ENCODE results near the gene LRRC23.
"Not testable (repeated sequence)": the region's sequence is repeated elsewhere in the genome, so short reads cannot be mapped to it uniquely, and the experiment has no call there.

LRRC23 gene

GRCh38 chr12:6865307-6865706 lies 39.3 kb upstream of the LRRC23 start:
- Histone ChIP-seq H3K4me1 (ENCODE audit: control insufficient read depth, insufficient read depth, low read depth, low read length) (peaks cover 16% of the 10 kb centered on the region), H3K36me3 (ENCODE audit: control insufficient read depth in 1 of 2, insufficient read depth in 2 of 2, low read depth in 1 of 2, low read length in 2 of 2) (peaks cover 74 to 75% of the 10 kb centered on the region in 2 experiments), H3K79me1 (replicated peaks; ENCODE audit: low read length, poor library complexity, severe bottlenecking) (peaks cover 10% of the 10 kb centered on the region)
- H3K23ac ChIP-seq (ENCODE audit: low read length in 2 of 2); H3K18ac ChIP-seq (ENCODE audit: low read depth in 1 of 2, low read length in 2 of 2); H3K9me3 ChIP-seq (ENCODE audit: control insufficient read depth, low read length); H2AFZ ChIP-seq (ENCODE audit: low read depth, low read length); H2BK15ac ChIP-seq (ENCODE audit: low read depth, poor library complexity, severe bottlenecking); H2BK5ac ChIP-seq (ENCODE audit: low read depth, low read length, poor library complexity, severe bottlenecking); H3K27ac ChIP-seq (ENCODE audit: low read length, poor library complexity, severe bottlenecking); DNase-seq; H4K91ac ChIP-seq (ENCODE audit: low read length); H3K14ac ChIP-seq (ENCODE audit: low read length in 2 of 2); H3K9ac ChIP-seq (ENCODE audit: low read length); H4K8ac ChIP-seq (ENCODE audit: low read length); H3K4me2 ChIP-seq (ENCODE audit: low read length, poor library complexity, severe bottlenecking); H3K4ac ChIP-seq (ENCODE audit: low read depth in 1 of 2, low read length in 2 of 2); H3K27me3 ChIP-seq (ENCODE audit: control insufficient read depth in 1 of 2, insufficient read depth in 1 of 2, low read length in 2 of 2); H2AK5ac ChIP-seq (ENCODE audit: low read length, severe bottlenecking); H2BK120ac ChIP-seq (ENCODE audit: low read depth, low read length); H3K4me3 ChIP-seq (ENCODE audit: insufficient read depth in 1 of 2, low read depth in 1 of 2, low read length in 2 of 2); H2BK12ac ChIP-seq (ENCODE audit: low read length in 2 of 2): not testable (repeated sequence)
- 77% methylated on average over 2 of the region's 5 CpGs for WGBS

- peak overlapping the region in 1 of 2 experiments; percentile 83 for H3K4me3 ChIP-seq (ENCODE audit: insufficient read depth in 1 of 2, low read depth in 1 of 2, low read length in 2 of 2)
- 82% methylated on average over 15 of the region's 19 CpGs for WGBS
- no peak overlapping the region for H2BK5ac ChIP-seq (ENCODE audit: low read depth, low read length, poor library complexity, severe bottlenecking)
- H3K4me2 ChIP-seq (ENCODE audit: low read length, poor library complexity, severe bottlenecking) = peak overlapping the region; percentile 87
- H4K91ac ChIP-seq (ENCODE audit: low read length) = no peak overlapping the region
- H3K18ac ChIP-seq (ENCODE audit: low read depth in 1 of 2, low read length in 2 of 2) = peak overlapping the region in 1 of 2 experiments; percentile 88
- H3K79me1 ChIP-seq (replicated peaks; ENCODE audit: low read length, poor library complexity, severe bottlenecking) = peaks cover 10% of the 10 kb centered on the region
- H2BK12ac ChIP-seq (ENCODE audit: low read length in 2 of 2) = peak overlapping the region in 1 of 2 experiments; percentile 57
- peak overlapping the region; percentile 10 for H2AK5ac ChIP-seq (ENCODE audit: low read length, severe bottlenecking)
- no peak overlapping the region for H2BK120ac ChIP-seq (ENCODE audit: low read depth, low read length)
- DNase-seq = no peak
- H3K9me3 ChIP-seq (ENCODE audit: control insufficient read depth, low read length) = no peaks in the 10 kb centered on the region
- H2AFZ ChIP-seq (ENCODE audit: low read depth, low read length) = peak overlapping the region; percentile 78
- H3K23ac ChIP-seq (ENCODE audit: low read length in 2 of 2) = peak overlapping the region in 1 of 2 experiments; percentile 96
- H3K27ac ChIP-seq (ENCODE audit: low read length, poor library complexity, severe bottlenecking) = no peak overlapping the region
- peaks cover 73 to 75% of the 10 kb centered on the region in 2 experiments for H3K36me3 ChIP-seq (ENCODE audit: control insufficient read depth in 1 of 2, insufficient read depth in 2 of 2, low read depth in 1 of 2, low read length in 2 of 2)
- H3K4me1 ChIP-seq (ENCODE audit: control insufficient read depth, insufficient read depth, low read depth, low read length) = peaks cover 22% of the 10 kb centered on the region
- peak overlapping the region in 1 of 2 experiments; percentile 55 for H3K4ac ChIP-seq (ENCODE audit: low read depth in 1 of 2, low read length in 2 of 2)
- peak overlapping the region in 1 of 2 experiments; percentile 91 for H3K14ac ChIP-seq (ENCODE audit: low read length in 2 of 2)
- H2BK15ac ChIP-seq (ENCODE audit: low read depth, poor library complexity, severe bottlenecking) = no peak overlapping the region
- no peaks in the 10 kb centered on the region for H3K27me3 ChIP-seq (ENCODE audit: control insufficient read depth in 1 of 2, insufficient read depth in 1 of 2, low read length in 2 of 2)
- peak overlapping the region; percentile 91 for H3K9ac ChIP-seq (ENCODE audit: low read length)
- no peak overlapping the region for H4K8ac ChIP-seq (ENCODE audit: low read length)
These were observed 38.3 kb upstream of the LRRC23 start for GRCh38 chr12:6866163-6866919.

DNA sequence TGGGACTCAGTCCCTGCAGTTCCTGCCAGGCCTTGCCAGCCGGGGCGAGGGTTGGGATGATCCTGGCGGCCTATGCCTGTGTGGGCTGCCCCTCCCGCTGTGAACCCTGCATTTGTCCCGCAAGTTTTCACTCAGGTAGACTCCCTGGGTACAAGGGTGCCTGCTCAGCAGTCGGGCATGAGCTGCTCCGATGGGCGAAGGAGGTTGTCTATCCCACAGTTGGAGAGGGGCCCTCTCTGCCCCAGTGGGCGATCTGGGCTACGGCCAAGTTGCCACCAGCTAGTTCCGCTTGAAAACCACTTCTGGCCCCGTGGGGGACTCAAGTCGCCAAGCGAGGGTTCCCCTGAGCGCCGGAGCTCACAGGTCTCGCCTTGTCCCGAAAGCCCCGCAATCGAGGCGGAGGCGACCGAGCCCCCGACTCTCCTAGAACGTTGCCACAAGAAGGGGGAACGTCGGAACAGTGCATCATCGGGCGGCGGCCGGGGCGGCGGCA lies 37.7 kb upstream of the LRRC23 start:
- H3K4me1 ChIP-seq (ENCODE audit: control insufficient read depth, insufficient read depth, low read depth, low read length) = peaks cover 26% of the 10 kb centered on the region
- 10% methylated on average over 33 of the region's 33 CpGs for WGBS
- peaks cover 7% of the 10 kb centered on the region for H3K79me1 ChIP-seq (replicated peaks; ENCODE audit: low read length, poor library complexity, severe bottlenecking)
- peak overlapping the region; percentile 48 to 83 for H3K4me3 ChIP-seq (ENCODE audit: insufficient read depth in 1 of 2, low read depth in 1 of 2, low read length in 2 of 2)
- H2AK5ac ChIP-seq (ENCODE audit: low read length, severe bottlenecking) = no peak overlapping the region
- DNase-seq = no peak
- H3K4me2 ChIP-seq (ENCODE audit: low read length, poor library complexity, severe bottlenecking) = peak overlapping the region; percentile 87
- H3K9ac ChIP-seq (ENCODE audit: low read length) = peak overlapping the region; percentile 91
- H2BK120ac ChIP-seq (ENCODE audit: low read depth, low read length) = no peak overlapping the region
- H3K27ac ChIP-seq (ENCODE audit: low read length, poor library complexity, severe bottlenecking) = peak overlapping the region; percentile 63
- H3K14ac ChIP-seq (ENCODE audit: low read length in 2 of 2) = peak overlapping the region in 1 of 2 experiments; percentile 91
- H3K23ac ChIP-seq (ENCODE audit: low read length in 2 of 2) = peak overlapping the region in 1 of 2 experiments; percentile 96
- H2BK5ac ChIP-seq (ENCODE audit: low read depth, low read length, poor library complexity, severe bottlenecking) = no peak overlapping the region
- peak overlapping the region in 1 of 2 experiments; percentile 57 for H2BK12ac ChIP-seq (ENCODE audit: low read length in 2 of 2)
- H3K18ac ChIP-seq (ENCODE audit: low read depth in 1 of 2, low read length in 2 of 2) = peak overlapping the region; percentile 23 to 88
- H2AFZ ChIP-seq (ENCODE audit: low read depth, low read length) = peak overlapping the region; percentile 78
- H4K8ac ChIP-seq (ENCODE audit: low read length) = peak overlapping the region; percentile 71
- H2BK15ac ChIP-seq (ENCODE audit: low read depth, poor library complexity, severe bottlenecking) = peak overlapping the region; percentile 73
- peak overlapping the region; percentile 55 to 89 for H3K4ac ChIP-seq (ENCODE audit: low read depth in 1 of 2, low read length in 2 of 2)
- no peaks in the 10 kb centered on the region for H3K9me3 ChIP-seq (ENCODE audit: control insufficient read depth, low read length)
- H3K27me3 ChIP-seq (ENCODE audit: control insufficient read depth in 1 of 2, insufficient read depth in 1 of 2, low read length in 2 of 2) = no peaks in the 10 kb centered on the region
- H3K36me3 ChIP-seq (ENCODE audit: control insufficient read depth in 1 of 2, insufficient read depth in 2 of 2, low read depth in 1 of 2, low read length in 2 of 2) = peaks cover 70% of the 10 kb centered on the region in 2 experiments
- no peak overlapping the region for H4K91ac ChIP-seq (ENCODE audit: low read length)
